Ishikawa (cell line): ENCODE measurements around the gene KIRREL3.

Experiments used
- CEBPB ChIP-seq: IDR thresholded peaks from 2 replicates; pipeline ENCODE4 v1.6.1; 2012
- CREB1 ChIP-seq: IDR thresholded peaks from 2 replicates; pipeline ENCODE4 v1.6.1; 2012; ENCODE audit warnings: low read depth
- EGR1 ChIP-seq: IDR thresholded peaks from 2 replicates; pipeline ENCODE4 v1.6.1; 2012
- EP300 ChIP-seq: IDR thresholded peaks from 2 replicates; pipeline ENCODE4 v1.6.1; 2012; ENCODE audit warnings: borderline replicate concordance
- FOXM1 ChIP-seq: IDR thresholded peaks from 2 replicates; pipeline ENCODE4 v1.6.1; 2012; ENCODE audit warnings: low read depth, borderline replicate concordance
- MAX ChIP-seq: IDR thresholded peaks from 2 replicates; pipeline ENCODE4 v1.6.1; 2012
- NFIC ChIP-seq: IDR thresholded peaks from 2 replicates; pipeline ENCODE4 v1.6.1; 2012
- RAD21 ChIP-seq: IDR thresholded peaks from 2 replicates; pipeline ENCODE4 v1.6.1; 2012; ENCODE audit warnings: low read depth
- TAF1 ChIP-seq: IDR thresholded peaks from 2 replicates; pipeline ENCODE4 v1.6.1; 2012; ENCODE audit warnings: low read depth, mild to moderate bottlenecking
- TCF12 ChIP-seq: IDR thresholded peaks from 2 replicates; pipeline ENCODE4 v1.6.1; 2012; ENCODE audit warnings: low read depth
- TEAD4 ChIP-seq: IDR thresholded peaks from 2 replicates; pipeline ENCODE4 v1.6.1; 2012
- YY1 ChIP-seq: IDR thresholded peaks from 2 replicates; pipeline ENCODE4 v1.6.1; 2012; ENCODE audit warnings: low read depth
- ZBTB7A ChIP-seq: IDR thresholded peaks from 2 replicates; pipeline ENCODE4 v1.6.1; 2012; ENCODE audit warnings: low read depth
- TF ChIP-seq, protein P1 (sequence below): IDR thresholded peaks from 2 replicates; pipeline ENCODE4 v1.6.1; 2012
- TF ChIP-seq, protein P2 (sequence below): IDR thresholded peaks from 2 replicates; pipeline ENCODE4 v1.6.1; 2012; ENCODE audit warnings: low read depth, mild to moderate bottlenecking

The KIRREL3 gene

DNA sequence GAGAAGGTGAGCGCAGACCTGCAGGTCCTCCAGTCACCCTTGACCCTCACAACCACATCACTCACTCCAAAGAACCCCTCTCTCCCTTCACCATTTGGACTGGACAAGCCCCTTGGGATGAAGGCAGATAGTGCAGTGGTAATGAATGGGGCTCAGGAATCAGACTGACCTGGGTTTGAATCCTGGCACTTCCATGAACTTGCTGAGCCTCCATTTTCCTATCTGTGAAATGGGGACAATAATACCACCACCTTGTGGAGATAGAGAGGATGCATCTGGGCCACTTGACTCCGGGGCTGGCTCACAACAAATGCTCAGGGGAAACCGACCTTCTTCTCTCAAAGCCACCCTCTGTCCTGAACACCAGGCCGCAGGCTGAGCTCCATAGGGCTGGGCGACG, 467.0 kb downstream of the KIRREL3 start:
- TF ChIP-seq EP300, result no peak
- TF ChIP-seq CEBPB, result no peak
- no peak for TF ChIP-seq TEAD4
- TF ChIP-seq, protein P1, sequence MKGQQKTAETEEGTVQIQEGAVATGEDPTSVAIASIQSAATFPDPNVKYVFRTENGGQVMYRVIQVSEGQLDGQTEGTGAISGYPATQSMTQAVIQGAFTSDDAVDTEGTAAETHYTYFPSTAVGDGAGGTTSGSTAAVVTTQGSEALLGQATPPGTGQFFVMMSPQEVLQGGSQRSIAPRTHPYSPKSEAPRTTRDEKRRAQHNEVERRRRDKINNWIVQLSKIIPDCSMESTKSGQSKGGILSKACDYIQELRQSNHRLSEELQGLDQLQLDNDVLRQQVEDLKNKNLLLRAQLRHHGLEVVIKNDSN, result no peak
- TF ChIP-seq TAF1, result no peak
- no peak for TF ChIP-seq NFIC
- no peak for TF ChIP-seq YY1
- no peak for TF ChIP-seq CREB1

GRCh38 chr11:126530416-126530815, 470.2 kb downstream of the KIRREL3 start:
- TF ChIP-seq EP300 (no peak), YY1 (no peak), ZBTB7A (no peak), MAX (no peak), TAF1 (no peak), EGR1 (no peak), RAD21 (no peak), NFIC (no peak), TCF12 (no peak), TEAD4 (no peak)
- TF ChIP-seq, protein P2, sequence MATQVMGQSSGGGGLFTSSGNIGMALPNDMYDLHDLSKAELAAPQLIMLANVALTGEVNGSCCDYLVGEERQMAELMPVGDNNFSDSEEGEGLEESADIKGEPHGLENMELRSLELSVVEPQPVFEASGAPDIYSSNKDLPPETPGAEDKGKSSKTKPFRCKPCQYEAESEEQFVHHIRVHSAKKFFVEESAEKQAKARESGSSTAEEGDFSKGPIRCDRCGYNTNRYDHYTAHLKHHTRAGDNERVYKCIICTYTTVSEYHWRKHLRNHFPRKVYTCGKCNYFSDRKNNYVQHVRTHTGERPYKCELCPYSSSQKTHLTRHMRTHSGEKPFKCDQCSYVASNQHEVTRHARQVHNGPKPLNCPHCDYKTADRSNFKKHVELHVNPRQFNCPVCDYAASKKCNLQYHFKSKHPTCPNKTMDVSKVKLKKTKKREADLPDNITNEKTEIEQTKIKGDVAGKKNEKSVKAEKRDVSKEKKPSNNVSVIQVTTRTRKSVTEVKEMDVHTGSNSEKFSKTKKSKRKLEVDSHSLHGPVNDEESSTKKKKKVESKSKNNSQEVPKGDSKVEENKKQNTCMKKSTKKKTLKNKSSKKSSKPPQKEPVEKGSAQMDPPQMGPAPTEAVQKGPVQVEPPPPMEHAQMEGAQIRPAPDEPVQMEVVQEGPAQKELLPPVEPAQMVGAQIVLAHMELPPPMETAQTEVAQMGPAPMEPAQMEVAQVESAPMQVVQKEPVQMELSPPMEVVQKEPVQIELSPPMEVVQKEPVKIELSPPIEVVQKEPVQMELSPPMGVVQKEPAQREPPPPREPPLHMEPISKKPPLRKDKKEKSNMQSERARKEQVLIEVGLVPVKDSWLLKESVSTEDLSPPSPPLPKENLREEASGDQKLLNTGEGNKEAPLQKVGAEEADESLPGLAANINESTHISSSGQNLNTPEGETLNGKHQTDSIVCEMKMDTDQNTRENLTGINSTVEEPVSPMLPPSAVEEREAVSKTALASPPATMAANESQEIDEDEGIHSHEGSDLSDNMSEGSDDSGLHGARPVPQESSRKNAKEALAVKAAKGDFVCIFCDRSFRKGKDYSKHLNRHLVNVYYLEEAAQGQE, result no peak
- TF ChIP-seq, protein P1, result no peak

GRCh38 chr11:126529037-126529436, 471.5 kb downstream of the KIRREL3 start:
- no peak for TF ChIP-seq TAF1
- TF ChIP-seq EGR1, result no peak
- TF ChIP-seq YY1, result no peak
- no peak for TF ChIP-seq ZBTB7A
- TF ChIP-seq CEBPB, result no peak
- no peak for TF ChIP-seq NFIC
- TF ChIP-seq TEAD4, result no peak
- TF ChIP-seq, protein P2, result no peak
- TF ChIP-seq FOXM1, result no peak
- TF ChIP-seq, protein P1, result no peak
- no peak for TF ChIP-seq EP300
- no peak for TF ChIP-seq CREB1
- no peak for TF ChIP-seq MAX
- TF ChIP-seq RAD21, result no peak
- TF ChIP-seq TCF12, result no peak

GRCh38 chr11:126528075-126528474, 472.5 kb downstream of the KIRREL3 start:
- no peak for TF ChIP-seq FOXM1
- TF ChIP-seq CREB1, result no peak
- TF ChIP-seq EGR1, result no peak
- no peak for TF ChIP-seq ZBTB7A
- TF ChIP-seq CEBPB, result no peak
- TF ChIP-seq TAF1, result no peak
- TF ChIP-seq YY1, result no peak
- TF ChIP-seq, protein P2, result no peak
- TF ChIP-seq RAD21, result no peak
